Activated T-cell treated with anti-CD3 and anti-CD28 coated beads, Interleukin-2, amount 50 U/mL, for 24 hours (primary cell): ENCODE measurements around the gene SFT2D2.

Experiments
- DNase-seq: peaks from one replicate; pipeline ENCODE4 v3.0.0-alpha.2; 2020
- H3K27ac Mint-ChIP-seq: 2 replicates; pipeline ENCODE4 v1.8.0; 2020; ENCODE audit warnings: mild to moderate bottlenecking, mixed read lengths
- H3K27me3 Mint-ChIP-seq: 2 replicates; pipeline ENCODE4 v1.8.0; 2020; ENCODE audit warnings: mixed read lengths
- H3K36me3 Mint-ChIP-seq: 2 replicates; pipeline ENCODE4 v1.8.0; 2020; ENCODE audit warnings: low read depth, mixed read lengths
- H3K4me1 Mint-ChIP-seq: 2 replicates; pipeline ENCODE4 v1.8.0; 2020; ENCODE audit warnings: low read depth, mixed read lengths
- H3K4me3 Mint-ChIP-seq: 2 replicates; pipeline ENCODE4 v1.8.0; 2020; ENCODE audit warnings: mild to moderate bottlenecking, moderate library complexity, mixed read lengths
- H3K9me3 Mint-ChIP-seq: 2 replicates; pipeline ENCODE4 v1.8.0; 2020; ENCODE audit warnings: mixed read lengths

Gene SFT2D2

DNA sequence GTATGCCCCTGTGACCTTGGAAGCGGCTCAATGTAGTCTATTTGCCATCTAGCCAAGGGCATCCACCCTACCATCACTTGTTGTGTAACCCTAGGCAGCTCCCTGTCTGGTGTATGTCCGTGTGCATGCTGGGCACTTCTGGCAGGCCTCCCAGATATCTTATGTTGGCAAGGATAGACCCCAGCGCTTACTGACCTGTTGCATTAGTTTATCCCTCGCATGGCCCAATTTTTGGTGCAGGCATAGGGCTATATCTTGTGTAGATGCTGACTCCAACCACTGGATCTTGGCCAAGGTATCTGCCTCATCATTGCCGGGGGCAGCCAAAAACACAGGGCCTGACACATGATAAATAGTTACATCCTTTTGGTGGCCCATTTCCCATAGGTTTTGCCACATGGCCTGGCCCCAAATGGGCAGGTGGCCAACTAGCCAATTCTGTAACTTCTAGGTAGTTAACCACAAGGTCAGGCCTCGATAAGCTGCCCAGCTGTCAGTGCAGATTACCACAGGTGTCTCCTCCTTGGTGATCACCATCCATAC lies 40.9 kb downstream of the SFT2D2 start:
- Mint-ChIP-seq H3K4me1 (peaks cover under 1% of the 10 kb centered on the region), H3K9me3 (peaks cover 4% of the 10 kb centered on the region), H3K36me3 (peaks cover 27% of the 10 kb centered on the region), H3K27me3 (no peaks in the 10 kb centered on the region), H3K27ac (no peak overlapping the region), H3K4me3 (no peak overlapping the region)
- no peak for DNase-seq

GRCh38 chr1:168271636-168272035 lies 45.8 kb downstream of the SFT2D2 start:
- Mint-ChIP-seq H3K9me3 (peaks cover 3% of the 10 kb centered on the region), H3K27ac (no peak overlapping the region), H3K27me3 (no peaks in the 10 kb centered on the region), H3K36me3 (peaks cover 3% of the 10 kb centered on the region), H3K4me3 (no peak overlapping the region), H3K4me1 (peaks cover 3% of the 10 kb centered on the region)
- no peak for DNase-seq

DNA sequence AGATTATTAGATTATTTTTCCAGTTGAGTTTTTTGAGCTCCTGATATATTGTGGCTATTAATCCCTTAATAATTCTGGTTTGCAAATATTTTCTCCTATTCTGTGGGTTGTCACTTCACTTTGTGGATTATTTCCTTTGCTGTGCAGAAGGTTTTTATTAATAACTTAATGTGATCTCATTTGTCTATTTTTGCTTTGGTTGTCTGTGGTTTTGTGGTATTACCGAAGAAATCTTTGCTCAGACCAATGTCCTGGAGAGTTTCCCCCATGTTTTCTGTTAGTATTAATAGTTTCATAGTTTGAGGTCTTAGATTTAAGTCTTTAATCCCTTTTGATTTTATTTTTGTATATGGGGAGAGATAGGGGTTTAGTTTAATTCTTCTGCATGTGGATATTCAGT lies 47.8 kb downstream of the SFT2D2 start:
- H3K36me3 Mint-ChIP-seq: peaks cover 6% of the 10 kb centered on the region
- H3K4me1 Mint-ChIP-seq: peaks cover 3% of the 10 kb centered on the region
- H3K27me3 Mint-ChIP-seq: no peaks in the 10 kb centered on the region
- no peak for DNase-seq
- peaks cover 8% of the 10 kb centered on the region for H3K9me3 Mint-ChIP-seq
- no peak overlapping the region for H3K27ac Mint-ChIP-seq
- H3K4me3 Mint-ChIP-seq: no peak overlapping the region

- peaks cover 6% of the 10 kb centered on the region for H3K36me3 Mint-ChIP-seq
- no peaks in the 10 kb centered on the region for H3K4me1 Mint-ChIP-seq
- no peaks in the 10 kb centered on the region for H3K27me3 Mint-ChIP-seq
- H3K27ac Mint-ChIP-seq: no peak overlapping the region
- no peak for DNase-seq
- peaks cover 8% of the 10 kb centered on the region for H3K9me3 Mint-ChIP-seq
- H3K4me3 Mint-ChIP-seq: no peak overlapping the region
Measured at GRCh38 chr1:168279253-168279652, 53.4 kb downstream of the SFT2D2 start.

- H3K9me3 Mint-ChIP-seq: peaks cover 8% of the 10 kb centered on the region
- H3K36me3 Mint-ChIP-seq: peaks cover 6% of the 10 kb centered on the region
- no peaks in the 10 kb centered on the region for H3K27me3 Mint-ChIP-seq
- no peak within 1 kb of the TSS for H3K27ac Mint-ChIP-seq
- no peak within 1 kb of the TSS for H3K4me3 Mint-ChIP-seq
- DNase-seq: no peak
- peaks cover 7% of the 10 kb centered on the region for H3K4me1 Mint-ChIP-seq
Measured at GRCh38 chr1:168280296-168280927, 54.6 kb downstream of the SFT2D2 start, which contains the start of gene TBX19. TBX19 (plus strand) TSS chr1:168280877; CDS start chr1:168281091, 214 bp downstream.

DNA sequence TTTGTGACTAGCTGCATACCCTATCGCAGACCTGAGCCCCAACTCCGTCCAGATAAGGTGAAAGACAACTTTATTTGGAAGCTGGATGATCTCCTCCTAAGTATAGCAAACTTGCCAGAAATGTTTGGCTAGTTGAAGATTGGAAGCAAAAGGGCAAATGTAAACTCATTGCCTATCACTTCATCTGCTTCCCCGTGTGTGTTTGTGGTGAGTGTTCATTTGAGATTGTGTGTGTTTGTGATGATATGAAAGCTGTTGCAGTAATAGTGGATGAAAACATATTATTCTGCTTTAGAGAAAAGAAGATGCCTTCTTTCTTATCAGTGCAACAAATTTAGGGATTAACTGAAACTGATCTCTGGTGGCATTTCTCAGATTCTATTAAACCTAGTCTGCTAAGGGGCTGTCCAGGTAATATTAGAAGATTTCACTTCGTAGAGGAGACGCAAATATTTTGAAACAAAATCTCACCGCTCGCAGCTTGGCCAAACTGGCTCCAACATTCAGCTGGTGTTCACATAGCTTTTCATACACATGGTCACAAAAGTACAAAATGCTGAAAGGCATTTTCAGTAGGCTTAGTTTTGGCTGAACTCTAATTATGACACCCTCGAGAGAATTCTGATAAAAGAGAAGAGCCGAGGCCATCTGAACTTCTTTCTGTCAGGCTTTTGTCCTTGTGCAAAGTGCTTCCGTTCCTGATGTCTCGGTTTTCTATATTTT lies 56.0 kb downstream of the SFT2D2 start:
- Mint-ChIP-seq H3K27me3 (no peaks in the 10 kb centered on the region), H3K4me3 (no peak overlapping the region), H3K9me3 (peaks cover 6% of the 10 kb centered on the region), H3K4me1 (peaks cover 14% of the 10 kb centered on the region), H3K27ac (no peak overlapping the region), H3K36me3 (peaks cover 2% of the 10 kb centered on the region)
- DNase-seq: no peak

GRCh38 chr1:168285521-168285790 lies 59.7 kb downstream of the SFT2D2 start:
- Mint-ChIP-seq H3K9me3 (no peaks in the 10 kb centered on the region), H3K4me3 (no peak overlapping the region), H3K4me1 (peaks cover 22% of the 10 kb centered on the region), H3K27ac (no peak overlapping the region), H3K36me3 (no peaks in the 10 kb centered on the region), H3K27me3 (no peaks in the 10 kb centered on the region)
- DNase-seq: no peak

DNA sequence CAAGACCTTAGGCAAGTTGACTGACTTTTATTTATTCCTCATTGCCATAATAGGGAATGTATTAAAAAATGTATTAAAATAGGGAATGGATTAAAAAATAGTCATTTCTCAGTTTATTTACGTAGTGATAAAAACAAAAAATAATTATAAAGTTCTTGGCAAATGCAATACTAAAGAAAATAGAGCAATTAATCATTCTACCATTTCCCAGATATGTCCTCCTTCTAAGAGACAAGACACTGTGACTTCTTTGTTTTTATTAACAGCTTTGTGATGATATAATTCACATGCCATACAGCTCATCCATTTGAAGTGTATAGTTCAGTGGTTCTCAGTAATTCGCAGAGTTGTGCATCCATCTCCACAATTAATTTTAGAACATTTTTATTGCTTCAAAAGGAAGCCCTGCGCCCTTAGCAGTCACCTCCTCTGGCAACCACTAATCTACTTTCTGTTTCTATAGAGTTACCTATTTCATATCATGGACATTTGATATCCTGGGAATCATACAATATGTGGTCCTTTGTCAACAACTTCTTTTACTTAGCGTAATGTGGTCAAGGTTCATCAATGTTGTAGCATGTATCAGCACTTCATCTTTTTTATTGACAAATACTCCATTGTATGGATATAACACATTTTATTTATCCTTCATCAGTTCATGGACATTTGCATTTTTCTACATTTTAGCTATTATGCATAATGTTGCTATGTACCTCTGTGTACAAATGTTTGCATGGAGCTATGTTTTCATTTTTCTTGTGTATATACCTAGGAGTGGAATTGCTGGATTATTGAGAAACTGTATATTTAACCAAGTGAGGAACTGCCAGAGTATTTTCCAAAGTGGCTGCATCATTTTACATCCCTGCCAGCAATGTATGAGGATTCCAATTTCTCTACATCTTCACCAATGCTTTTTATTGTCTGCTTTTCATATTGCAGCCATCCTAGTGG lies 60.4 kb downstream of the SFT2D2 start:
- H3K4me1 Mint-ChIP-seq: peaks cover 22% of the 10 kb centered on the region
- no peak for DNase-seq
- no peaks in the 10 kb centered on the region for H3K27me3 Mint-ChIP-seq
- no peaks in the 10 kb centered on the region for H3K36me3 Mint-ChIP-seq
- H3K4me3 Mint-ChIP-seq: no peak overlapping the region
- no peak overlapping the region for H3K27ac Mint-ChIP-seq
- no peaks in the 10 kb centered on the region for H3K9me3 Mint-ChIP-seq

GRCh38 chr1:168287237-168287664 lies 61.4 kb downstream of the SFT2D2 start:
- H3K27me3 Mint-ChIP-seq: no peaks in the 10 kb centered on the region
- no peak overlapping the region for H3K4me3 Mint-ChIP-seq
- peaks cover 22% of the 10 kb centered on the region for H3K4me1 Mint-ChIP-seq
- no peak for DNase-seq
- no peak overlapping the region for H3K27ac Mint-ChIP-seq
- H3K36me3 Mint-ChIP-seq: no peaks in the 10 kb centered on the region
- no peaks in the 10 kb centered on the region for H3K9me3 Mint-ChIP-seq

GRCh38 chr1:168288311-168289052 lies 62.7 kb downstream of the SFT2D2 start:
- Mint-ChIP-seq H3K27me3 (no peaks in the 10 kb centered on the region), H3K4me3 (no peak overlapping the region), H3K9me3 (no peaks in the 10 kb centered on the region), H3K36me3 (no peaks in the 10 kb centered on the region), H3K4me1 (peaks cover 22% of the 10 kb centered on the region), H3K27ac (no peak overlapping the region)
- DNase-seq: no peak

DNA sequence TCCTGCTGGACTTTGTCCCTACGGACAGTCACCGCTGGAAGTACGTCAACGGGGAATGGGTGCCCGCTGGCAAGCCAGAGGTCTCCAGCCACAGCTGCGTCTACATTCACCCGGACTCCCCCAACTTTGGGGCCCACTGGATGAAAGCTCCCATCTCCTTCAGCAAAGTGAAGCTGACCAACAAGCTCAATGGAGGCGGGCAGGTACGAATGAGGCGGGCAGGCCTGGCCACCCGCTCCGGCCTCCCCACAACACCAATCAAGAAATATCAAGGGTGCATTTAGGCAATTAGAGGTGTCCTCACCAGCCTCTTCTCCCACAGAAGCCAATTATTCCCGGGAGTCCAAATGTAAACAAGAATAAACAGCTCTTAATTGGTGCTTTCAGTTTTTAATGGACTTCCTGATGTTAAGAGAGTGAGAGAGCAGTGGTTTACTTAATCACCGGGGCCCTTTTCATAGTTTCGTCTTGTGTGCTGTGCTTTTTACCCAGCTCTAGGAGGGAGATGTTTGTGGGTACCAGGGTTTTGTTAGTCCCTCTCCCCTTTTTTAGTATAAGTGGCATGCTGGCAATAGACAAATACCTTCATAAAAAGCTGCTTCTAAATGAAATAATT lies 65.5 kb downstream of the SFT2D2 start:
- H3K27ac Mint-ChIP-seq: no peak overlapping the region
- H3K9me3 Mint-ChIP-seq: no peaks in the 10 kb centered on the region

GRCh38 chr1:168293356-168293755 lies 67.6 kb downstream of the SFT2D2 start:
- H3K36me3 Mint-ChIP-seq: no peaks in the 10 kb centered on the region
- no peaks in the 10 kb centered on the region for H3K4me1 Mint-ChIP-seq
- H3K9me3 Mint-ChIP-seq: no peaks in the 10 kb centered on the region
- no peaks in the 10 kb centered on the region for H3K27me3 Mint-ChIP-seq
- no peak for DNase-seq
- no peak overlapping the region for H3K4me3 Mint-ChIP-seq
- H3K27ac Mint-ChIP-seq: no peak overlapping the region

More for the DNA sequence above, 65.5 kb downstream of the SFT2D2 start:
- Mint-ChIP-seq H3K4me1 (peaks cover 12% of the 10 kb centered on the region), H3K36me3 (no peaks in the 10 kb centered on the region), H3K27me3 (no peaks in the 10 kb centered on the region), H3K4me3 (no peak overlapping the region)
- no peak for DNase-seq

DNA sequence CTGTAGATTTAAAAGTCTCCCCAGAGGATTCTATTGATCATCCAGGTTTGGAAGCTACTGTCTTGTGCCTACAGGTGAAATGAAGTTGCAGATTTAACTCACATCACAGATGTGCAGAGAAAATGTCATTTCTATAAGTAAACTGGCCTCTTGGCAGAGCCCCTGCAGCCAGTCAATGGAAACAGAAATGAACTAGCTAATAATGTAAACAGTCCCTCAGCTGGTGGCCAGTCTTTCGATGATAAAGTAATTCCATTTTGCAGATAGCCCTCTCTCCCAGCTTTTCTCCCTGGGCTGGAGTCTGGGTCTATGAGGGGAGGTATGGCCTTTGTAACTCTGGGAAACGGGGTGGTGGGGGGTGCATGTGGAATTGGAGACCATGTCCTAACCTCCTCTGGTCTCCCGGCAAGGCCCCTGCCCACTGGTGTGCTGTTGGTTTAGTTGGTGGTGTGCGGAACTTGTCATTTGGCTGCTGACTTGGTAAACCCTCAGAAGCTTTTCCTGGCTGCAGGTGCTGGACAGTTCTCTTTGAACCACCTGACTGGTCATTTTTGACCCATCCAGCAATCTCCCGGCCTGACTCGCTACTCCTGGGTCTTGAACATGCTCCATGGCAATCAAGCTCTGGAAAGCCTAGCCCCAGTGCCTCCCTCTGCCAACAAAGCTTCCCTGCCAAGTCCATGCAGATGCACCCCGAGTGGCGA lies 69.8 kb downstream of the SFT2D2 start:
- no peak overlapping the region for H3K27ac Mint-ChIP-seq
- DNase-seq: no peak
- H3K36me3 Mint-ChIP-seq: no peaks in the 10 kb centered on the region
- H3K4me3 Mint-ChIP-seq: no peak overlapping the region
- H3K4me1 Mint-ChIP-seq: no peaks in the 10 kb centered on the region
- no peaks in the 10 kb centered on the region for H3K9me3 Mint-ChIP-seq
- H3K27me3 Mint-ChIP-seq: no peaks in the 10 kb centered on the region
